Spleen (tissue), 7 donors: ENCODE results near the gene DNHD1.

Source experiments
- CTCF ChIP-seq, 11 experiments: fragments of 200-600 bp in 7 of 11; fragments of 450-650 bp in 4 of 11; sonication (generic) in 4 of 11; IDR thresholded peaks in 8 of 11; conservative IDR thresholded peaks in 3 of 11; 1 replicate in 7 of 11; 2 replicates in 4 of 11; pipeline versions ENCODE4 v1.4.0 to v1.8.0; 2016 to 2021; ENCODE audit warnings: antibody characterized with exemption in 11 of 11, inconsistent platforms in 4 of 11, mild to moderate bottlenecking in 1 of 11
- POLR2A ChIP-seq, 3 donors: fragments of 450-650 bp; IDR thresholded peaks; one replicate each; pipeline ENCODE4 v1.5.1; 2017; ENCODE audit warnings: antibody characterized with exemption in 3 of 3, mild to moderate bottlenecking in 1 of 3
- donor health status: DM: no; HTN: no; CAD: no; lungs with moderate emphysema.
- donor health status: DM: no; HTN: no; CAD: no.
- donor health status: DM: no; HTN: no; CAD: no.

- no peak for TF ChIP-seq POLR2A (IDR thresholded peaks at IDR 0.05)
- TF ChIP-seq CTCF (IDR thresholded peaks at IDR 0.05 in 8 of 11, conservative IDR thresholded peaks at IDR 0.05 in 3 of 11): no peak
Measured at GRCh38 chr11:6596239-6596877, 99.3 kb downstream of the DNHD1 start.
